Activated CD4-positive, CD25-positive, alpha-beta regulatory T cell treated with anti-CD3 and anti-CD28 coated beads, Interleukin-2, amount 50 U/mL, for 24 hours (primary cell): Measurements from ENCODE around the gene NDC80.

ENCODE experiments used
- ATAC-seq, 2 donors: fragments of 150-1000 bp; cut with Tn5 transposase; one replicate each; pipeline ENCODE4 v1.10.0; 2021; ENCODE audit warnings: mild to moderate bottlenecking in 1 of 2, moderate library complexity in 1 of 2

Gene NDC80

GRCh38 chr18:2559249-2559648 lies 12.1 kb upstream of the NDC80 start:
- no peak for ATAC-seq

GRCh38 chr18:2564373-2564772 lies 7.0 kb upstream of the NDC80 start:
- peak in 1 of 2 donors; percentile 30 for ATAC-seq

GRCh38 chr18:2568129-2568528 lies 3.2 kb upstream of the NDC80 start:
- ATAC-seq: no peak

- no peak for ATAC-seq
Observed at GRCh38 chr18:2568605-2569004, 2.8 kb upstream of the NDC80 start.

- ATAC-seq: no peak
Observed at GRCh38 chr18:2569338-2570207, 1.8 kb upstream of the NDC80 start.

- ATAC-seq: peak; percentile 42 to 46
Observed at GRCh38 chr18:2570772-2571199, 571 bp upstream of the NDC80 start.

- ATAC-seq: peak in 1 of 2 donors; percentile 12
Observed at GRCh38 chr18:2572171-2572569, 813 bp downstream of the NDC80 start.

GRCh38 chr18:2572892-2573291 lies 1.5 kb downstream of the NDC80 start:
- no peak for ATAC-seq

- ATAC-seq: no peak
Observed at GRCh38 chr18:2573408-2573807, 2.1 kb downstream of the NDC80 start.

- ATAC-seq: no peak
Observed at GRCh38 chr18:2587788-2588187, 16.4 kb downstream of the NDC80 start.

- ATAC-seq: no peak
Observed at GRCh38 chr18:2588666-2589344, 17.4 kb downstream of the NDC80 start.

GRCh38 chr18:2589345-2590068 lies 18.1 kb downstream of the NDC80 start:
- peak; percentile 78 to 91 for ATAC-seq

GRCh38 chr18:2590303-2590702 lies 18.9 kb downstream of the NDC80 start:
- ATAC-seq: no peak

GRCh38 chr18:2597639-2598038 lies 26.3 kb downstream of the NDC80 start:
- no peak for ATAC-seq

GRCh38 chr18:2602844-2603243 lies 31.5 kb downstream of the NDC80 start:
- no peak for ATAC-seq

- ATAC-seq: peak; percentile 44 to 62
Observed at GRCh38 chr18:2606335-2606734, 35.0 kb downstream of the NDC80 start.

GRCh38 chr18:2609604-2610003 lies 38.2 kb downstream of the NDC80 start:
- no peak for ATAC-seq

- no peak for ATAC-seq
Observed at GRCh38 chr18:2610549-2610948, 39.2 kb downstream of the NDC80 start.

- no peak for ATAC-seq
Observed at GRCh38 chr18:2612996-2613395, 41.6 kb downstream of the NDC80 start.

- no peak for ATAC-seq
Observed at GRCh38 chr18:2617401-2617998, 46.1 kb downstream of the NDC80 start.

GRCh38 chr18:2618009-2618408 lies 46.7 kb downstream of the NDC80 start:
- no peak for ATAC-seq

- ATAC-seq: no peak
Observed at GRCh38 chr18:2625217-2625616, 53.9 kb downstream of the NDC80 start.

- peak; percentile 99 for ATAC-seq
Observed at GRCh38 chr18:2627821-2628276, 56.5 kb downstream of the NDC80 start.
